GM21515 (cell line): Measurements from ENCODE around the gene NOSTRIN.
"Not testable (repeated sequence)": the region's sequence is repeated elsewhere in the genome, so short reads cannot be mapped to it uniquely, and the experiment has no call there.

Source experiments
- ATAC-seq: cut with Tn5 transposase; IDR thresholded peaks from one replicate; pipeline ENCODE4 v1.9.1; 2021; ENCODE audit not compliant: unreplicated experiment

The NOSTRIN gene

DNA sequence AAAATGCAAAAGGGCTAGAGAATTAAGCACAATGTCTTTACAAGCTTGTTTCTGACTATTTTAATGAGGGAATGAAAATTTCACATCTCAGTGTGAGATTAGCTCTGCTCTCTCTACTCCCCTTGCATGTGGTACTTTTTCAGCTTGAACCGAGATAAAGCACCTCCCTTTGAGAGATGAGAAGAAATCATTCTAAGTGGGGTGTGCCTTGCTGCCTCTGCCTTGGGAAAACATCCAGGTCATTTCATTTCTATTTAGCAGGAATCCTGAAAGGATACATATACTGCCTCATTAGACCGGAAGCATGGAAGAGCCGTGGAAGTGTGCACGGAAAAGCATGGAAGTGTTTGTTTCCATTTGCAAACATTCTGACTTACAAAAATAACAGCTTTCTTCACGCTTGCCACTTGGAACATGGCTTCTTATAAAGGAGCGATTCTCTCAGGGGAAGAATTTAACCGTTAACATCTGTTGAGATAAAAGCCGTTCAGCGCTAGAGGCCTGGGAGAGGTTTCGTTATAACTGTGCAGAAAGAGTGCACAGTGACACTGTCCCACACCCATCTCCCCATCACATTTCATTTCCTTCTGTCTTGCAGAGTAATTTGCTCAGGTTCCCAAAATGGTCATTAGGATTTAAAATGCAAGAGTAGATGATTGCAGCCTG, 16.7 kb downstream of the NOSTRIN start:
- no peak for ATAC-seq

DNA sequence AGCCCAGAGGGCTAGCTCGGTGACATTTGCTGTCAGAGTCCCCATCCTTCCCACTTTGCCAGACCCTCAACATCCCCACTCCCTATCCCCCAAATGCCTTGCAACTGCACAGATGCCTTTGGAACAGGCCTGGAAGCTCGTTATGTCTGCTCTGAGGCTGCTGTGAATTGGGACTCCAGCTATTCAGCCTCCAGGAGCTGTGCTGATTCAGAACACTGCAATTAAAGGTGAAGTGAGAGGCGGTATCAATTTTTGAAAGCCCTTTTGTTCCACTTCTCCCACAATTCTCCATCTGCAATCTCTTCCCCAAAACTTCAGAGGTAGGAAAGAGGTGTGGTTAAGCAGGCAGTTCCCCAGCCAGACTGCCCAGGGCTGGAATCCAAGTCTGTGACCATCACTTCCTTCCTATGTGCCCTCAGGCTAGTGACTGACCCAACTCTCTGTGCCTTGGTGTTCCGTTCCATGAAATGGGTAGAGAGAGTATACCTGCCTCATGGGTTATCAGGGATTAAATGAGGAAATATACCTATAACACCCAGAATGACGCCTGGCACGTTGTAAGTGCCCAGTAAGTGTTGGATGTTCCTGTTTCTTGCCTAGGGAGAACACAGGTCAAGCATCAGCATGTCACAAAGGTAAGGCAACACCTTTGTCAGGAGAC, 17.5 kb downstream of the NOSTRIN start:
- no peak for ATAC-seq

DNA sequence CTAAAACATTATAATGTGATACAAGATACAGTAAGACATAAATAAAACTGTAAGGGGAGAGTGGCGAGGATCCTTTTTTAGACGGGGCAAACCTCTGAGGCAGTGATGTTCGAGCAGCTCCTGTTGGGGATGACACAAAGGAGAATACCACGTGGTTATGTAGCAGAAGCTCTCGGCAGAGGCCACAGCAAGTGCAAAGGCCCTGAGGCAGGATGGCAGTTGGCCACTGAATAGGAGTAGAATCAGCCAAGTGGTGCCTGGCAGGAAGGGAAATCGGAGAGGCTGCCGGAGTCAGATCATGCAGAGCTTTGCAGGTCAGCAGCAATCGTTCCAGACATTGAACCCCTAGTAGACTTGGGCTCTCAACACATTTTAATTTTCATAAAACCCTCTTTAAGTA, 19.1 kb downstream of the NOSTRIN start:
- ATAC-seq, result no peak

DNA sequence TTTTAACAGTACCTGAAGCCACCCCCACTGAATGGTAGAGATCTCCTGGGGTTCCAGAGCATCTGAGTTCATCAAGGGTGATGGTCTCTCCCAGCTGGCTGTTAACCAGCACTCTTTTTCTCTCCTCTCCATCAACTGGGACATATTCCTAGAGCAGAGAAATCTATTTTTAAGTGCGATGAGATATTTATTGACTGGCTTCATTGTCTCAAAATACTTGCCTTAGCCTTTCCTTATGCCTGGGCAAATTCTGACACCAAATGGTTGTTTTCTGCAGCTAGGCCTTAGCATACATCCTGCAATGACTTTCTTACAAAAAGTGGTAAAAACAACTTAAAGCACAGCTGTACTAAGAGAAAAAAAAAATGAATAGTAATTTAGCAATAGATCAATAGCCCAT, 19.6 kb downstream of the NOSTRIN start:
- no peak for ATAC-seq

DNA sequence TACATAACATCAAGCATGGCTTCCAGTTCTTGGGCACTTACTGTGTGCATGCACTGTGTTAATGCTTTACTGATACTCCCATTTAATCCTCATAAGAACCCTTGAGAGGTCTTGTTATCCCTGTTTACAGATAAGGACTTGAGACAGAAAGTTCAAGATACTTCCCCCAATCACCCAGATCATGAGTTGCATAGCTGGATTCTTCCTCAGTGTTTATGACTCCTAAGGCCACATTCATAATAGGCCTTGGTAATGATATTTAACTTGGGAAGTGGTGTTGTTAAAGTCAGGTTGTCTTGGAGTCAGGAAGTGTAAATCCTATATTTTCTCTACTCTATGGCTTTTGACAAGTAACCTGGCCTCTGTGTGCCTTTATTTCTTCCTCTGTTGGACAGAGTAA, 22.7 kb downstream of the NOSTRIN start:
- no peak for ATAC-seq

DNA sequence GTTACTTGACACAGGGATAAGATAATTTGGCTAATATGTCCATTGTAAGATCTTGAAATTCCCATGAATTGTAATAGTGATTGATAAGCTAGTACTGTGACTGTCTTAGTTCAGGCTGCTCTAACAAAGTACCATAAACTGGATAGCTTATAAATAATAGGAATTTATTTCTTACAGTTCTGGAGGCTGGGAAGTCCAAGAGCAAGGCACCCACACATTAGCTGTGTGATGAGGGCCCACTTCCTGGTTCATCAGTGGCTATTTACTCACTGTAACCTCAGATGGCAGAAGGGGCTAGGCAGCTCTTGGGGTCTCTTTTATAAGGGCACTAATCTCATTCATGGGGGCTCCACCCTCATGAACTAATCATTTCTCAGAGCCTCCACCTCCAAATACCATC, 28.5 kb downstream of the NOSTRIN start:
- no peak for ATAC-seq

DNA sequence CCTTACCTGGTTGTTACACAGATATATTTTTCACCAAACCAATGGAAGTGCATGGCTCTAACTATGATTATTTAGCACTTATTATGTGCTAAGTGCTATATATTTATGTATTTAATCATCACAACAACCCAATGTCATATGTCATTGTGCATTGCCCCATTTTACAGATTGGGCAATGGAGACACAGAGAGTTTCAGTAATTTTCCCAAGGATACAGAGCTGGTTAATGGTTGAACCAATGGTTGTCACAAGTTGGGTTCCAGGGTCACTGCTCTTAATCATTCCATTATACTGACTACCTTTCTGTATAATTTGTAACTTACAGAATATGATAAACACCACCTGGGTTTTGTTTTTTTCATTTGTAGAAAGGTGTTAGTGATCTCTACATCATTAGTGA, 29.2 kb downstream of the NOSTRIN start:
- no peak for ATAC-seq

DNA sequence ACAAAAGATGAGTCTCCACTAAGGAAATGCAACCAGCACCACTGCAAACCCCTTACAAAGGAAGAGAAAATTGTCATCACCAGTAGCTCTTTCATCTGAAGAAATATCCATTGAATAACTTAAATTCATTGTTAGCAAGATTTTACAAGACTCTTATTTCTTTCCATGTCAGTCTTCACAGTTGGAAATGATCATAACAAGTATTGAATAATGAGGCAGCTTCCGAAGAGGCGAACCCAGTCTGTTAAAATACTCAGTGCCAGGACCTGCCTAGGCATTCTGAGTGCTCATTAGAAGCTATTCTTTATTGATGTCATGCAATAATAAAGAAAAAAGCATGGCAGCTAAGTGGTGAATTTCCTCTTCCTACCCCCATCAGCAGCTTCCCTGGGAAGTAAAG, 33.5 kb downstream of the NOSTRIN start:
- ATAC-seq, result no peak

DNA sequence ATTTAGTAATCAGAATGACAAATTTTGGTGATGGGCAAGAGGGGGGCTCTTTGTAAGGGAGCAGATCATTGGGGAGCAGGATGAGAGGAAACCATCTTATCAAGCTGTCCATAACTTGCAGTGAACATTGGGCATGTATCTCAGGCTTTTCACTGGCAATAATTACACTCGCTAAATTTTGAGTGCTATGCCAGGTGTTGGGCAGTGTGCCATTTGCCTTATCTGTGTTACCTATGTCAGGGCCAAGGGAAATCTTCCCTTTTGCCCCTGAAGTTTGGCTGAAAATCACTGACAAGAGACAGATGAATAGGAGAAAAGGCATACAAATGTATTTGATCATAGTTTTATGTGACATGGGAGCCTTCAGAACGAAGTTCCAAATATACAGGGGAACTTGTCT, 39.0 kb downstream of the NOSTRIN start:
- ATAC-seq, result no peak

DNA sequence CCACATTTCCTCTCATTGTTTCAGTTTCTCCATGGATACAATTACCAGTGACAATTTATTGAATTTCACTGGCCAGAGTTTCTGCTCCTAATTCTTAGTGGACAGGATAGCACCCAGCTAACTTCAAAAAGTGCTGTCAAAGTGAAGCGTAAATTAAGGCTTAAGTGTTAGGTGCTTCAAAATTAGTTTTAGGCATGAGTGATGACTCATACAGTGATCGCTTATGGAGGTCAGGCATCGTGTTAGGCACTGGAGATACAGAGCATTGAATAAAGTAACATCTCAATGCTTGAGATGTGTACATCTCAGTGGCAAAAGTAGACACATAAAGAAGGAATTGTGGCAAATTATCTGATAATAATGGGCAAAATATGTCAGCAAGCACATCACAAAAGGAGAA, 40.8 kb downstream of the NOSTRIN start:
- no peak for ATAC-seq

DNA sequence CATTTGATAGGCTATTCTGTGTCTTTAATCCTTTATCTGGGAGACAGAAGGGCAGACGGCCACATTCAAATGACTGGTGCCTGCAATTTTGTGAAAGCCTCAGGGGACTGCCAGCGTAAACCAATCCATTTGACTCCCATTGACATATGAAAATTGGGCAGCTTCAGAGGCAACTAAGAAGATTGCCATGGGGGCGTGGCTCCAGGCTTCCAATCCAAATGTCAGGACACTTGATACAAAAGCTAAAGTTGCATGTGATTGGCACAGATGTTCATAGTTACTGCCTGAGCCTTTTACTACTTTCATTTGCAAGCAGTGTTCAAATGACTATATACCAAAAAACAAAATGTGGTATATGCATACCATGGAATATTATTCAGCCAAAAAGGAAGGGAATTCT, 45.8 kb downstream of the NOSTRIN start:
- ATAC-seq, result no peak

DNA sequence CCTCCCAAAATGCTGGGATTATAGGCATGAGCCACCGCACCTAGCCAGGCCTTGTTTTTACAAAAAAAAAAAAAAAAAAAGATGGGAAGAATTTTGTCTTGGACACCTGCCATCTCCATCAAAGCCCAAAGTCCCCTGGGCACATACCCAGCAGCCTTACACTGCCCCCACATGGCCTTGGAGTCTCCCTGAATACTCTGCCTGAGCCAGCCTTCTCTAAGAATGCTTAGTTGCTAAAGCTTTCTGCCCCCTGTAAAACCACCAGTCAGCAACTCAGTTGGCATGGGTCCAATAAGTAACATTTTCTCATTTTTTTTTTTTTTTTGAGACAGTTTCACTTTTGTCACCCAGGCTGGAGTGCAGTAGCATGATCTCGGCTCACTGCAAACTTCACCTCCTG, 47.2 kb downstream of the NOSTRIN start:
- ATAC-seq, result no peak

DNA sequence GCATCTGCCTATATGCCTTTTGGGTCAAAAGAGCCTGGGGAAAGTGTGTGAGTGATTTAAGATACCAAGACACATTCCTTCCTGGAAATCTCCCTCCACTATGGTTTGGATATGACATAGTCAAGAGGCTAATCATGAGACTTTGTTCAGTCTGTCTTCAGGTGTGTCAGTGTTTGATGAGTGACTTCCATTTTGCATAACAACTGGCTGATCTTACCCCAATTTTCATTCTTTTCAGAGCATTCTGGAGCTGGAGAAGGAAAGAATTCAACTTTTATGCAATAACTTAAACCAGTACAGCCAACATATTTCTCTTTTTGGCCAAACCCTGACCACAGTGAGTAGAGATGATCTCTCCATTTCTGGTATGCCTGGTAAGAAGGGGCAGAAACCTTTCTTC, 48.4 kb downstream of the NOSTRIN start:
- ATAC-seq, result no peak

DNA sequence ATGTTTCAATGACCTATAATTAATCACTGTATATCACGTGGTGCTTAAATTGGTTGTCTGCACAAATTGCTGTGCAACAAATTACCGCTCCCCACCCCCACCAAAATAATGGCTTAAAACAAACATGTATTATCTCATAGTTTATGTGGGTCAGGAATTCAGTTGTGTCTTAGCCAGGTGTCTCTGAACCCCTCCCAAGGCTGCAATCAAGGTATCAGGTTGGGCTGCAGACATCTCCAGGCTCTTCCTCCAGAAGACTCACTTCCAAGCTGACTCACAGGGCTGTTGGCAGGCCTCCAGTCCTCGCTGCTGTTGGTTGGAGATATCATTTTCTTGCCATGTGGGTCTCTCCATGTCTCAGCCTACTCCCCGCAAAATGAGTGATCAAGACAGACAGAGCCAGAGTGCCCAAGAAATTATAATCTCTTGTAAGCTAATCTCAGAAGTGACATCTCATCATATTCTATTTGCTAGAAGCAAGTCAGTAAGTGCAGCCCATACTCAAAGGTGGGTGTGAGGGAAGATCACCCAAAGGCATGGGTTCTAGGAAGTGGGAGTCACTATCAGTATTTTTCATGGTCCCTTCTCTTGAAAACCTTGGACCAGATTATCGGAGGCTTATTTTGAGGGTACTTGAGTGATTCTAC, 49.4 kb downstream of the NOSTRIN start:
- ATAC-seq, result no peak

DNA sequence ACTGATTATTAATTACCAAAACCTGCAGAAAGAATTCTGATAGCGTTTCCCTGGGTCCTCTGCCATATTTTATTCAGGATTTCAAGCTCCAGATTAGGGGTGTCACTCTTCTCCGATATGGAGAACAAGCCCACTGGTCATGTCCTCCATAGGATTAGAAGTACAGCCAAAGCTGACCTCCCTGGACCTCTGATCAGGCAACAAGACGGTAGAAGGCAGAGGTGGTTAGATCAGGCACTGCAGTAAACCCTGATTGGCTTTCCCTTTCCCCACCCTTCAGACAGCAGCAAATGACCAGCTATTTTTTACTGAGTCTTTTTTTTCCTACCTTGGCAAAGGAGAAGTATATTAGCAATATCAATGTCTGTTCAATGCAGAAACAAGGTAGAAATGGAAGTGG, 50.0 kb downstream of the NOSTRIN start:
- no peak for ATAC-seq

DNA sequence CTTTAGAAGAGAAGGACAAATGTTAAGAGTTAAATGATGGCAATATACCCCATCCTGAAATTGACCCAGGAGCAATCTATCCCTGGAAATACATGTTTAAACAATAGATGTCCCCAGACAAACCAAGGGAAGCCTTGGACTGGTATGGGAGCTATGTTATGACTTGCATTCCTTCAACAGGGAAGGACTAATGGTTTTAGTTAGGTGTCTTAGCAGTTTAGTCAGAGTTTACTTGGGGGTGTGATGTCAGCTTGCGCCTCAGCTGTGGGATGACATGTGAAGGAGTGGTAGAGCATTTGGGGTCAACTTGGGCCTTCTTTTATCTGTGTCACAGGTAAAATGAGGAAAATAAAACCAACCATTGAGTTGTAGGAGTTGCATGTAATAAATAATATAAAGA, 51.0 kb downstream of the NOSTRIN start:
- ATAC-seq, result no peak

DNA sequence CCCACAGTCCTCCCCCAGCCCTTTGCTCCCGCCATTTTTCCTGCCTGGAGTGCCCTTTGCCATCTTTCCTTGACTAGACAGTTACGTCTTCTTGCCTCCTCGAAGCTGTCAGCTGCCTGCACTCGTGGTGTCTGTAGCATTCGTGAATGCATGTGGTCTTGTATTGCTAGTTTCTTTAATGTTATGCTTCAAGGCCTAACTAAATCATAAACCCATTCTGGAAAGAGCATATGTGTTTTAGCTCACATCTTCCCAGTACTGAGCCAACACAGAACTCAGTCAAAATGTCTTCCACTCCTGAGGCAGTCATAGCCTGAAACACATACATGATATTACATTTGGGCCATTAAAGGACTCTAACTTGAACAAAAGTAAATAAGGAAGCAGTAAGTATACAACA, 52.2 kb downstream of the NOSTRIN start:
- ATAC-seq, result no peak

DNA sequence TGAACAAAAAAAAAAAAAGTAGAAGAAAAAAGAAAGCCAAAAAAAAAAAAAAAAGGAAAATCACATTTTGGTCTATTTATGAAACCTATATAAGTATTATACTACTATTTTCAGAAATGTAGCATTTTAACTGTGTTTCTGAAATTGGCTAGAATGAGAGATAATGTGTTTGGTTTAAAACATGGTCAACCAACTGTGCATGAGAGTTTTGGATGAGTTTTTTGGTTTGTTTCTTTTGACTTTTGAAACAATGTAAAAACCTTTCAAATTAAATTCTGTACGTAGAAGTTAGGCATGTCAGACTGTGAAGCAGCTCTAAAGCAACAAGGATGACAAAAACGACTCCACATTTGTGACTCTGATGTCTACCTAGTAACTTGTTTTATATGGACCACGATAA, 53.2 kb downstream of the NOSTRIN start:
- ATAC-seq, result no peak

DNA sequence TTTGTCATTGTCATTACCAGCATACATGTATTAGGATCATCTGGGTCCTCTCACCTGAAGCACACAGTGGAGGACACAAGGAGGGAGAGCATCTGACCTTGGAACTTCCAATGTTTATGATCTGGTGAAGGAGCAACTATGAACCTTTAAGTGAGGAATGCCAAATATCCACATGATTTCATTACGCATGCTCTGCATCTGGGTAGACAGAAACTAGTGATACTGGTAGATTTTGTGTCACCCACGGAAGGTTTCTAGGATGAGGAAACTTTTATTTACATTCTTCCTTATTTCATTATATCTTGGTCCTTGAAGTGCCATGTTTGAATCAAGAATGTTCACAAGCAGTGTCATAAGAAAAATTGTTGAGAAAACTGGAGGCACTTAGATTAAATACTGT, 55.7 kb downstream of the NOSTRIN start:
- ATAC-seq, result no peak

DNA sequence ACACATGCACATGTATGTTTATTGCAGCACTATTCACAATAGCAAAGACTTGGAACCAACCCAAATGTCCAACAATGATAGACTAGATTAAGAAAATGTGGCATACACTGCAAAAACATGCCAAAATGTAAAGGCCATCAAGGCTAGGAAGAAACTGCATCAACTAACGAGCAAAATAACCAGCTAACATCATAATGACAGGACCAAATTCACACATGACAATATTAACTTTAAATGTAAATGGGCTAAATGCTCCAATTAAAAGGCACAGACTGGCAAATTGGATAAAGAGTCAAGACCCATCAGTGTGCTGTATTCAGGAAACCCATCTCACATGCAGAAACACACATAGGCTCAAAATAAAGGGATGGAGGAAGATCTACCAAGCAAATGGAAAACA, 64.7 kb downstream of the NOSTRIN start:
- not testable (repeated sequence) for ATAC-seq

DNA sequence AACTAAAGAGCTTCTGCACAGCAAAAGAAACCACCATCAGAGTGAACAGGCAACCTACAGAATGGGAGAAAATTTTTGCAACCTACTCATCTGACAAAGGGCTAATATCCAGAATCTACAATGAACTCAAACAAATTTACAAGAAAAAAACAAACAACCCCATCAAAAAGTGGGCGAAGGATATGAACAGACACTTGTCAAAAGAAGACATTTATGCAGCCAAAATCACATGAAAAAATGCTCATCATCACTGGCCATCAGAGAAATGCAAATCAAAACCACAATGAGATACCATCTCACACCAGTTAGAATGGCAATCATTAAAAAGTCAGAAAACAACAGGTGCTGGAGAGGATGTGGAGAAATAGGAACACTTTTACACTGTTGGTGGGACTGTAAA, 67.9 kb downstream of the NOSTRIN start:
- ATAC-seq, result not testable (repeated sequence)

DNA sequence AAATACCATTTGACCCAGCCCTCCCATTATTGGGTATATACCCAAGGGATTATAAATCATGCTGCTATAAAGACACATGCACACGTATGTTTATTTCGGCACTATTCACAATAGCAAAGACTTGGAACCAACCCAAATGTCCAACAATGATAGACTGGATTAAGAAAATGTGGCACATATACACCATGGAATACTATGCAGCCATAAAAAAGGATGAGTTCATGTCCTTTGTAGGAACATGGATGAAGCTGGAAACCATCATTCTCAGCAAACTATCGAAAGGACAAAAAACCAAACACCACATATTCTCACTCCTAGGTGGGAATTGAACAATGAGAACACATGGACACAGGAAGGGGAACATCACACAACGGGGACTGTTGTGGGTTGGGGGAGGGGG, 68.4 kb downstream of the NOSTRIN start:
- ATAC-seq, result not testable (repeated sequence)
